Mesenchymal stem cell (in vitro differentiated cells and primary cell): ENCODE measurements around the gene RNF114.
A peak's percentile ranks its signal among the peaks of the same experiment; 100 is the strongest.

Experiments
- DNase-seq: peaks from one replicate; pipeline ENCODE4 v3.0.0-alpha.2; 2013
- H2AFZ ChIP-seq: one replicate; pipeline ENCODE4 v1.6.1; 2013; ENCODE audit warnings: low read depth, mild to moderate bottlenecking, control low read depth, inconsistent platforms, low read length, moderate library complexity
- H2AK5ac ChIP-seq: 2 replicates; pipeline ENCODE4 v1.6.1; 2013; ENCODE audit warnings: low read length, moderate library complexity, mild to moderate bottlenecking, inconsistent platforms; ENCODE audit not compliant: severe bottlenecking
- H2BK120ac ChIP-seq: one replicate; pipeline ENCODE4 v1.6.1; 2013; ENCODE audit warnings: low read depth, mild to moderate bottlenecking, inconsistent platforms, low read length, moderate library complexity
- H2BK12ac ChIP-seq, 2 experiments: one replicate each; pipeline ENCODE4 v1.6.1; 2013; ENCODE audit warnings: inconsistent platforms in 2 of 2, low read length in 2 of 2, mild to moderate bottlenecking in 2 of 2, moderate library complexity in 2 of 2, control low read depth in 1 of 2
- H2BK15ac ChIP-seq: one replicate; pipeline ENCODE4 v1.6.1; 2013; ENCODE audit warnings: mild to moderate bottlenecking, low read depth, inconsistent platforms; ENCODE audit not compliant: poor library complexity, severe bottlenecking
- H2BK5ac ChIP-seq: 2 replicates; pipeline ENCODE4 v1.6.1; 2013; ENCODE audit warnings: low read depth, mild to moderate bottlenecking, low read length, control low read depth, inconsistent platforms; ENCODE audit not compliant: poor library complexity, severe bottlenecking
- H3K14ac ChIP-seq, 2 experiments: one replicate each; pipeline ENCODE4 v1.6.1; 2013; ENCODE audit warnings: inconsistent platforms in 2 of 2, low read length in 2 of 2, control low read depth in 1 of 2, mild to moderate bottlenecking in 1 of 2, moderate library complexity in 1 of 2
- H3K18ac ChIP-seq, 2 experiments: one replicate each; pipeline ENCODE4 v1.6.1; 2013; ENCODE audit warnings: inconsistent platforms in 2 of 2, low read length in 2 of 2, control low read depth in 1 of 2, low read depth in 1 of 2, mild to moderate bottlenecking in 1 of 2
- H3K23ac ChIP-seq, 2 experiments: one replicate each; pipeline ENCODE4 v1.6.1; 2013; ENCODE audit warnings: inconsistent platforms in 2 of 2, low read length in 2 of 2, mild to moderate bottlenecking in 2 of 2, moderate library complexity in 2 of 2, control low read depth in 1 of 2
- H3K27ac ChIP-seq: 2 replicates; pipeline ENCODE4 v1.5.1; 2013; ENCODE audit warnings: mild to moderate bottlenecking, moderate library complexity, low read length, control low read depth, inconsistent platforms; ENCODE audit not compliant: poor library complexity, severe bottlenecking
- H3K27me3 ChIP-seq, 2 experiments: 2 replicates each; pipeline versions ENCODE4 v1.6.1 to v1.7.0; 2013; ENCODE audit warnings: low read length in 2 of 2, mild to moderate bottlenecking in 2 of 2, moderate library complexity in 2 of 2, control low read depth in 1 of 2, inconsistent platforms in 1 of 2; ENCODE audit not compliant: control insufficient read depth in 1 of 2, insufficient read depth in 1 of 2
- H3K36me3 ChIP-seq, 2 experiments: 2 replicates each; pipeline versions ENCODE4 v1.6.1 to v1.7.0; 2013; ENCODE audit warnings: low read length in 2 of 2, control low read depth in 1 of 2, inconsistent platforms in 1 of 2, low read depth in 1 of 2, mild to moderate bottlenecking in 1 of 2; ENCODE audit not compliant: insufficient read depth in 2 of 2, control insufficient read depth in 1 of 2
- H3K4ac ChIP-seq, 2 experiments: one replicate each; pipeline ENCODE4 v1.6.1; 2013; ENCODE audit warnings: inconsistent platforms in 2 of 2, low read length in 2 of 2, mild to moderate bottlenecking in 2 of 2, moderate library complexity in 2 of 2, control low read depth in 1 of 2, low read depth in 1 of 2
- H3K4me1 ChIP-seq: 2 replicates; pipeline ENCODE4 v1.6.1; 2013; ENCODE audit warnings: low read depth, low read length, control low read depth; ENCODE audit not compliant: control insufficient read depth, insufficient read depth
- H3K4me2 ChIP-seq: 2 replicates; pipeline ENCODE4 v1.6.1; 2013; ENCODE audit warnings: low read length, mild to moderate bottlenecking, inconsistent platforms; ENCODE audit not compliant: poor library complexity, severe bottlenecking
- H3K4me3 ChIP-seq, 2 experiments: 2 replicates each; pipeline versions ENCODE4 v1.5.1 to v1.7.0; 2013; ENCODE audit warnings: low read length in 2 of 2, mild to moderate bottlenecking in 2 of 2, control low read depth in 1 of 2, low read depth in 1 of 2; ENCODE audit not compliant: insufficient read depth in 1 of 2
- H3K79me1 ChIP-seq: replicated peaks from 2 replicates; pipeline ENCODE4 v1.6.1; 2013; ENCODE audit warnings: mild to moderate bottlenecking, control low read depth, low read length, inconsistent platforms; ENCODE audit not compliant: poor library complexity, severe bottlenecking
- H3K9ac ChIP-seq: 2 replicates; pipeline ENCODE4 v1.7.0; 2013; ENCODE audit warnings: mild to moderate bottlenecking, low read length, moderate library complexity
- H3K9me3 ChIP-seq: 2 replicates; pipeline ENCODE4 v1.7.0; 2013; ENCODE audit warnings: mild to moderate bottlenecking, low read length; ENCODE audit not compliant: control insufficient read depth
- H4K8ac ChIP-seq: one replicate; pipeline ENCODE4 v1.6.1; 2013; ENCODE audit warnings: inconsistent platforms, mild to moderate bottlenecking, low read length, moderate library complexity
- H4K91ac ChIP-seq: one replicate; pipeline ENCODE4 v1.6.1; 2013; ENCODE audit warnings: mild to moderate bottlenecking, low read length, inconsistent platforms
- WGBS: methylation state at CpG from one replicate; pipeline ENCODE4 v1.1.7; 2013; ENCODE audit warnings: mixed read lengths; 5-methylcytosine and 5-hydroxymethylcytosine counted together

The RNF114 gene

GRCh38 chr20:49916146-49917002, 19.8 kb upstream of the RNF114 start:
- Histone ChIP-seq H3K27ac (no peak overlapping the region), H3K9me3 (no peaks in the 10 kb centered on the region), H3K36me3 (no peaks in the 10 kb centered on the region), H3K18ac (peak overlapping the region in 1 of 2 experiments; percentile 18), H4K91ac (no peak overlapping the region), H3K79me1 (peaks cover 6% of the 10 kb centered on the region), H3K14ac (no peak overlapping the region), H2BK15ac (no peak overlapping the region), H2AK5ac (no peak overlapping the region), H2AFZ (no peak overlapping the region), H3K4ac (no peak overlapping the region), H2BK120ac (no peak overlapping the region), H3K4me2 (peak overlapping the region; percentile 55), H2BK12ac (no peak overlapping the region), H3K27me3 (no peaks in the 10 kb centered on the region), H3K4me3 (peak overlapping the region; percentile 91 to 94), H3K9ac (peak overlapping the region; percentile 95), H4K8ac (peak overlapping the region; percentile 52), H2BK5ac (no peak overlapping the region), H3K23ac (no peak overlapping the region), H3K4me1 (peaks cover 12% of the 10 kb centered on the region)
- WGBS = 65% methylated on average over 15 of the region's 19 CpGs
- DNase-seq = peak; percentile 56

GRCh38 chr20:49918446-49918845, 17.8 kb upstream of the RNF114 start:
- H2BK12ac ChIP-seq = no peak overlapping the region
- H2BK5ac ChIP-seq = no peak overlapping the region
- no peak overlapping the region for H3K4me2 ChIP-seq
- no peaks in the 10 kb centered on the region for H3K9me3 ChIP-seq
- H2AK5ac ChIP-seq = no peak overlapping the region
- no peak overlapping the region for H2BK120ac ChIP-seq
- peaks cover 11% of the 10 kb centered on the region for H3K4me1 ChIP-seq
- DNase-seq = no peak
- H3K4me3 ChIP-seq = no peak overlapping the region
- no peak overlapping the region for H3K18ac ChIP-seq
- H3K9ac ChIP-seq = no peak overlapping the region
- 94% methylated on average over 2 of the region's 3 CpGs for WGBS
- no peaks in the 10 kb centered on the region for H3K36me3 ChIP-seq
- H3K23ac ChIP-seq = no peak overlapping the region
- H4K91ac ChIP-seq = no peak overlapping the region
- H3K27ac ChIP-seq = no peak overlapping the region
- H2AFZ ChIP-seq = no peak overlapping the region
- H4K8ac ChIP-seq = no peak overlapping the region
- no peak overlapping the region for H3K14ac ChIP-seq
- no peak overlapping the region for H3K4ac ChIP-seq
- no peaks in the 10 kb centered on the region for H3K27me3 ChIP-seq
- H3K79me1 ChIP-seq = peaks cover 2% of the 10 kb centered on the region
- H2BK15ac ChIP-seq = no peak overlapping the region

GRCh38 chr20:49919009-49919408, 17.2 kb upstream of the RNF114 start:
- Histone ChIP-seq H2BK12ac (no peak overlapping the region), H4K91ac (no peak overlapping the region), H2BK120ac (no peak overlapping the region), H3K36me3 (no peaks in the 10 kb centered on the region), H3K4ac (no peak overlapping the region), H3K9ac (no peak overlapping the region), H3K4me3 (no peak overlapping the region), H3K14ac (no peak overlapping the region), H3K4me1 (peaks cover 5% of the 10 kb centered on the region), H3K23ac (no peak overlapping the region), H3K4me2 (no peak overlapping the region), H2AFZ (no peak overlapping the region), H3K9me3 (no peaks in the 10 kb centered on the region), H4K8ac (no peak overlapping the region), H2AK5ac (no peak overlapping the region), H3K79me1 (no peaks in the 10 kb centered on the region), H2BK5ac (no peak overlapping the region), H2BK15ac (no peak overlapping the region), H3K27ac (no peak overlapping the region), H3K18ac (no peak overlapping the region), H3K27me3 (no peaks in the 10 kb centered on the region)
- no peak for DNase-seq
- 86% methylated on average over 4 of the region's 7 CpGs for WGBS

- Histone ChIP-seq H3K4me2 (no peak overlapping the region), H2BK12ac (no peak overlapping the region), H2AK5ac (no peak overlapping the region), H3K36me3 (no peaks in the 10 kb centered on the region), H3K4ac (no peak overlapping the region), H3K4me3 (no peak overlapping the region), H4K8ac (no peak overlapping the region), H2BK120ac (no peak overlapping the region), H3K14ac (no peak overlapping the region), H3K79me1 (no peaks in the 10 kb centered on the region), H3K18ac (no peak overlapping the region), H2BK5ac (no peak overlapping the region), H3K9ac (no peak overlapping the region), H3K9me3 (no peaks in the 10 kb centered on the region), H2BK15ac (no peak overlapping the region), H4K91ac (no peak overlapping the region), H3K27ac (no peak overlapping the region), H3K23ac (no peak overlapping the region), H3K4me1 (peaks cover 1% of the 10 kb centered on the region), H3K27me3 (no peaks in the 10 kb centered on the region), H2AFZ (no peak overlapping the region)
- DNase-seq = no peak
- 38% methylated on average over 1 of the region's 2 CpGs for WGBS
These were observed 16.7 kb upstream of the RNF114 start for GRCh38 chr20:49919461-49919860.
